ENCODE results near the gene DAGLB. TPM values are rescaled to one million over a fixed set of nuclear protein-coding genes. Genes with fewer than 3 reads are reported as not detected.

Gene DAGLB
- total RNA-seq, 1 donor from 2014 or later = 30.3 TPM

DNA sequence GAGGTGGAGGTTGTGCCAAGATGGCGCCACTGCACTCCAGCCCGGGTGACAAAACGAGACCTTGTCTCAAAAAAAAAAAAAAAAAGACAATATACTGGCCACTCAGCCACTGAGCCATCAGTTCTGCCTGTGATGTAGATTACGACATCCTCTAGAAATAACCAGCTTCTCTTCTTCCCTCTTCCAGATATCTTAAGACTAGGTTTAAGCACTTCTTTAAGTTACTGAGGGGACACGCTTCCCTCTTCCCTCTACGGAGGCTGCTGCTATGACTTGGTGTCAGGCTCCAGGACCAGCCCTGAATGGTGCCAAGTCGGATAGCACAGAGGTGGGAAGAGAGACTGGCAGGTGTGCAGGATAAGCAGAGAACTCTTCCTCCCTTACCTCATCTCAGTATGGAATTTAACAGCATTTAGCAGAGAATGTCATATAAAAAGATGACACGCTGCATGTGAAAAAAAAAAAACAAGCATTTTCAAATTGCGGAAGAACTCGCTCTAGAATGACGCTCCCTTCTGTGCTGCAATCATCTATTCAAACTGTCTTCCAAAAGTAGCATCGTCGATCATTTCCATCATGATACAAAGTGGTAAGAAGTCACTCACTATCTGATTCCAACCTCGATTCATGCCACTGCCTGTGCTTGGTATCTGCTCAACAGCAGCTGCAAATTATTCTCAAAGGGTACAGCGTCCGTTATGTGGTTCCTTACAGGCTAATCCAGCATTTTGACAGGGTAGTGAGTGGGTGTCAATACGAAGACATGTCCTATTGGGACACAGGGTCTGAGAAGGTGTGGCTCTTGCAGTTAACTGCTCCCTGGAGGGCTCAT lies 13.8 kb downstream of the DAGLB start:
- no peak for DNase-seq (ENCODE audit: low spot score, unreplicated experiment)
- Mint-ChIP-seq H3K4me1 (ENCODE audit: low read depth) (no peaks in the 10 kb centered on the region), H3K9me3 (ENCODE audit: low read depth) (no peaks in the 10 kb centered on the region), H3K27ac (no peak overlapping the region), H3K36me3 (ENCODE audit: insufficient read depth) (peaks cover 6% of the 10 kb centered on the region), H3K4me3 (ENCODE audit: low read depth) (no peak overlapping the region), H3K27me3 (no peaks in the 10 kb centered on the region)
- no peak for TF ChIP-seq CTCF (IDR thresholded peaks at IDR 0.05; ENCODE audit: unreplicated experiment)

GRCh38 chr7:6432781-6433180 lies 15.0 kb downstream of the DAGLB start:
- H3K9me3 Mint-ChIP-seq (ENCODE audit: low read depth) = no peaks in the 10 kb centered on the region
- H3K27ac Mint-ChIP-seq = no peak overlapping the region
- H3K4me3 Mint-ChIP-seq (ENCODE audit: low read depth) = no peak overlapping the region
- TF ChIP-seq CTCF (IDR thresholded peaks at IDR 0.05; ENCODE audit: unreplicated experiment) = no peak
- no peaks in the 10 kb centered on the region for H3K4me1 Mint-ChIP-seq (ENCODE audit: low read depth)
- H3K27me3 Mint-ChIP-seq = no peaks in the 10 kb centered on the region
- H3K36me3 Mint-ChIP-seq (ENCODE audit: insufficient read depth) = peaks cover 7% of the 10 kb centered on the region
- DNase-seq (ENCODE audit: low spot score, unreplicated experiment) = no peak

- Mint-ChIP-seq H3K27ac (peak overlapping the region; percentile 65), H3K27me3 (no peaks in the 10 kb centered on the region), H3K36me3 (ENCODE audit: insufficient read depth) (peaks cover 7% of the 10 kb centered on the region), H3K9me3 (ENCODE audit: low read depth) (no peaks in the 10 kb centered on the region), H3K4me3 (ENCODE audit: low read depth) (no peak overlapping the region), H3K4me1 (ENCODE audit: low read depth) (no peaks in the 10 kb centered on the region)
- TF ChIP-seq CTCF (IDR thresholded peaks at IDR 0.05; ENCODE audit: unreplicated experiment) = no peak
- DNase-seq (ENCODE audit: low spot score, unreplicated experiment) = no peak
These were observed 16.8 kb downstream of the DAGLB start for GRCh38 chr7:6430974-6431373.

DNA sequence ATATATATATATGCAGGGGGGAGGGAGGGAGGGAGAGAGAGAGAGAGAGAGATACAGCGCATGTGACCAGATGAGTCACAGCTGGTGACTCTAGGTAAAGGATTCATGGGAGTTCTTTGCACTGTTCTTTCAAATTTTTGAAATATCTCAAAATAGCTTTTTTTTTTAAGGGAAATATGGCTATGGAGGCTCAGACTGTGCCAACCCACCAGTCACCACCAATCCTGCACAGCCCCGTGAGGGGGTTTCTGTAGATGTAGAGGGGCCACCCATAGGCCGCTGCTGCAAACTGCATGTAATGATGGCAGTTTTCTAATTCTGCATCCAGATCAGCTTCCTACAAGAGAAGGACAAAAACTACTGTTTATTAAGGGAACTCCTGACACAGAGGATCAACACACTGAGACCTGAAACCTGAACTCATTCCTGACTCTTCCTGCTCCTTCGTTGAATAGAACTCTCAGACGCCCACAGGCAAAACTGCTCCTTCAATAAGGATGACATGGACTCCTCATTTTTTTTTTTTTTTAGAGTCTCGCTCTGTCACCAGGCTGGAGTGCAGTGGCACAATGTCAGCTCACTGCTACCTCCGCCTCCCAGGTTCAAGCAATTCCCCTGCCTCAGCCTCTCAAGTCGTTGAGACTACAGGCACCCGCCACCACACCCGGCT lies 17.3 kb downstream of the DAGLB start:
- no peak overlapping the region for H3K4me3 Mint-ChIP-seq (ENCODE audit: low read depth)
- peak; percentile 27 for TF ChIP-seq CTCF (IDR thresholded peaks at IDR 0.05; ENCODE audit: unreplicated experiment)
- DNase-seq (ENCODE audit: low spot score, unreplicated experiment) = no peak
- peaks cover 5% of the 10 kb centered on the region for H3K36me3 Mint-ChIP-seq (ENCODE audit: insufficient read depth)
- no peaks in the 10 kb centered on the region for H3K27me3 Mint-ChIP-seq
- no peaks in the 10 kb centered on the region for H3K4me1 Mint-ChIP-seq (ENCODE audit: low read depth)
- H3K27ac Mint-ChIP-seq = no peak overlapping the region
- no peaks in the 10 kb centered on the region for H3K9me3 Mint-ChIP-seq (ENCODE audit: low read depth)

DNA sequence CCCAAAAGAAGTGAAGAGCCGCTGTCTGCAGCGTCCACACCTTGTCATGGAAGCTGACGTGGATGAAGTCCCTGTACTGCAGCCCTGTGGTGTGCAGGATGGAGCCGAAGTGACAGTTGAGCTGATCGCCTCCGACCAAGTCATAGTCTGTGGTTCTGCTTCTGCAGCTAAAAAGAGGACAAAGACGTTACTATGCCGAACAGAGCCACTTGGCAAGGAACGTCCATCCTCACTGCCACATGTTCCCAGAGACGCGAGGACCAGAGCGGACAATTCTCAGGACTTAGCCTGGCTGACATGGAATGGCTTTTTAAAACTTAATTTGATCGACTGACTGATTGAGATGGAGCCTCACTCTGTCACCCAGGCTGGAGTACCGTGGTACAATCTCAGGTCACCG lies 21.8 kb downstream of the DAGLB start:
- H3K9me3 Mint-ChIP-seq (ENCODE audit: low read depth) = no peaks in the 10 kb centered on the region
- no peak for TF ChIP-seq CTCF (IDR thresholded peaks at IDR 0.05; ENCODE audit: unreplicated experiment)
- H3K27me3 Mint-ChIP-seq = no peaks in the 10 kb centered on the region
- H3K4me3 Mint-ChIP-seq (ENCODE audit: low read depth) = no peak overlapping the region
- H3K36me3 Mint-ChIP-seq (ENCODE audit: insufficient read depth) = peaks cover 11% of the 10 kb centered on the region
- no peaks in the 10 kb centered on the region for H3K4me1 Mint-ChIP-seq (ENCODE audit: low read depth)
- DNase-seq (ENCODE audit: low spot score, unreplicated experiment) = no peak
- no peak overlapping the region for H3K27ac Mint-ChIP-seq

Data from progenitor cell of endocrine pancreas (in vitro differentiated cells).